WTC11 (cell line): ENCODE measurements around the gene RIC1.

ENCODE experiments used
- CTCF ChIP-seq: fragments of 200-600 bp; IDR thresholded peaks from 2 replicates; pipeline ENCODE4 v1.8.0; 2022; ENCODE audit warnings: antibody characterized with exemption
- ELF4 ChIP-seq: sonication (generic); formaldehyde crosslinking; IDR thresholded peaks from 2 replicates; pipeline ENCODE4 v1.8.1; 2022; ENCODE audit warnings: low read depth, mild to moderate bottlenecking, moderate library complexity, missing genetic modification reagents

DNA sequence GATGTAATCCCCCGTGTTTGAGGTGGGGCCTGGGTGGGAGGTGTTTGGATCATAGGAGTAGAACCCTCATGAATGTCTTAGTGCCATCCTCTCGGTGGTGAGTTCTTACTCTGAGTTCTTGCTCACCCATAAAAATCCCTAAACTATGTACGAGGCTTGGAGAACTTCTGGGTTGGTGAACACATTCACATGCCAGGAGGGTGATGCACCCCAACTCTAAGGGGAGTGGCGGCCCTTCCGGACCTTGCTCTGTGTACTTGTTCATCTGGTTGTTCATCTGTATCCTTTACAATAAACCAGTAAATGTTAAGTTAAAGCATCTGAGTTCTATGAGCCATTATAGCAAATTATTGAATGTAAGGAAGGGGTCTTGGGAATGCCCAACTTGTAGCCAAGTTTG lies 36.0 kb upstream of the RIC1 start:
- TF ChIP-seq ELF4 (no peak), CTCF (no peak)
